MCF 10A (cell line): ENCODE measurements around the gene PCSK6. TPM values are rescaled to one million over a fixed set of nuclear protein-coding genes. Genes with fewer than 3 reads are reported as not detected.

Experiments
- BruUV-seq: library from RNA; stranded (reverse); fragments of 400-500 nt; replicated peaks from 2 replicates; lab custom pipeline; 2021; lab: Mats Ljungman, UMichigan
- CTCF ChIA-PET: fragments of 300-600 bp; sonication (Branson Sonifier 250); formaldehyde crosslinking; extraction: SDS; loops from one replicate; lab custom pipeline; 2021; ENCODE audit warnings: antibody characterized with exemption, inconsistent platforms; lab: Yijun Ruan, JAX
- POLR2A ChIA-PET: fragments of 300-600, 350-650 bp; sonication (Branson Sonifier 250); formaldehyde crosslinking; extraction: SDS; loops from one replicate; lab custom pipeline; 2020; ENCODE audit warnings: antibody characterized with exemption, inconsistent platforms; lab: Yijun Ruan, JAX
- DNase-seq: peaks from one replicate; pipeline ENCODE4 v3.0.0-alpha.2; 2018; ENCODE audit not compliant: unreplicated experiment
- H3K27ac Mint-ChIP-seq: one replicate; pipeline ENCODE4 v1.8.0; 2022; ENCODE audit warnings: mild to moderate bottlenecking, low read depth, mixed read lengths; ENCODE audit not compliant: unreplicated experiment
- H3K27me3 Mint-ChIP-seq: one replicate; pipeline ENCODE4 v1.8.0; 2022; ENCODE audit warnings: mixed read lengths; ENCODE audit not compliant: insufficient read depth, unreplicated experiment
- H3K36me3 Mint-ChIP-seq: one replicate; pipeline ENCODE4 v1.8.0; 2022; ENCODE audit warnings: mild to moderate bottlenecking, moderate library complexity, mixed read lengths; ENCODE audit not compliant: insufficient read depth, unreplicated experiment
- H3K4me1 Mint-ChIP-seq: one replicate; pipeline ENCODE4 v1.8.0; 2022; ENCODE audit warnings: mixed read lengths; ENCODE audit not compliant: insufficient read depth, unreplicated experiment
- H3K4me3 Mint-ChIP-seq: one replicate; pipeline ENCODE4 v1.8.0; 2022; ENCODE audit warnings: mild to moderate bottlenecking, moderate library complexity, mixed read lengths; ENCODE audit not compliant: unreplicated experiment
- H3K9me3 Mint-ChIP-seq: one replicate; pipeline ENCODE4 v1.8.0; 2022; ENCODE audit warnings: mixed read lengths; ENCODE audit not compliant: unreplicated experiment
- intact Hi-C: fragments of 100-400 bp; cut with micrococcal nuclease; formaldehyde crosslinking; loops from 2 replicates; pipeline ENCODE4 v1.14.1; 2022
- total RNA-seq: library from RNA; stranded (reverse); gene quantifications from 2 replicates; pipeline ENCODE4 v1.2.3, GENCODE V29; 2022
- TF ChIP-seq, protein P1 (sequence below): fragments of 200-600 bp; IDR thresholded peaks from one replicate; pipeline ENCODE4 v1.8.0; 2022; ENCODE audit warnings: antibody characterized with exemption, mild to moderate bottlenecking; ENCODE audit not compliant: unreplicated experiment

PCSK6 gene
- total RNA-seq, 1 experiment from 2014 or later = 30.8 TPM

- ChIA-PET CTCF (interaction anchor here (0.6 to 1.0 kb wide), 2 partner anchors 18 to 195 kb away, joined by 3 to 4 read pairs; no protein-coding TSS in a partner anchor), POLR2A (interaction anchor here (1.1 kb wide), 1 partner anchor 97 kb away, joined by 5 read pairs; no protein-coding TSS in a partner anchor)
- intact Hi-C loops = loop anchor here (5.0 kb wide), 1 partner anchor 89 kb away; no protein-coding TSS in a partner anchor
- Mint-ChIP-seq H3K36me3 (peaks cover 7% of the 10 kb centered on the region), H3K27me3 (no peaks in the 10 kb centered on the region), H3K9me3 (no peaks in the 10 kb centered on the region), H3K4me3 (no peak overlapping the region), H3K4me1 (peaks cover 15% of the 10 kb centered on the region), H3K27ac (no peak overlapping the region)
- DNase-seq = peak; percentile 86
- no TSS peak for BruUV-seq
- TF ChIP-seq, protein P1, sequence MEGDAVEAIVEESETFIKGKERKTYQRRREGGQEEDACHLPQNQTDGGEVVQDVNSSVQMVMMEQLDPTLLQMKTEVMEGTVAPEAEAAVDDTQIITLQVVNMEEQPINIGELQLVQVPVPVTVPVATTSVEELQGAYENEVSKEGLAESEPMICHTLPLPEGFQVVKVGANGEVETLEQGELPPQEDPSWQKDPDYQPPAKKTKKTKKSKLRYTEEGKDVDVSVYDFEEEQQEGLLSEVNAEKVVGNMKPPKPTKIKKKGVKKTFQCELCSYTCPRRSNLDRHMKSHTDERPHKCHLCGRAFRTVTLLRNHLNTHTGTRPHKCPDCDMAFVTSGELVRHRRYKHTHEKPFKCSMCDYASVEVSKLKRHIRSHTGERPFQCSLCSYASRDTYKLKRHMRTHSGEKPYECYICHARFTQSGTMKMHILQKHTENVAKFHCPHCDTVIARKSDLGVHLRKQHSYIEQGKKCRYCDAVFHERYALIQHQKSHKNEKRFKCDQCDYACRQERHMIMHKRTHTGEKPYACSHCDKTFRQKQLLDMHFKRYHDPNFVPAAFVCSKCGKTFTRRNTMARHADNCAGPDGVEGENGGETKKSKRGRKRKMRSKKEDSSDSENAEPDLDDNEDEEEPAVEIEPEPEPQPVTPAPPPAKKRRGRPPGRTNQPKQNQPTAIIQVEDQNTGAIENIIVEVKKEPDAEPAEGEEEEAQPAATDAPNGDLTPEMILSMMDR = no peak
Observed at GRCh38 chr15:101445562-101446517, 43.7 kb downstream of the PCSK6 start.

- H3K27ac Mint-ChIP-seq = no peak overlapping the region
- DNase-seq = no peak
- intact Hi-C loops = loop anchor here (5.0 kb wide), 1 partner anchor 88 kb away; no protein-coding TSS in a partner anchor
- ChIA-PET POLR2A (interaction anchor here (1.1 kb wide), 1 partner anchor 96 kb away, joined by 5 read pairs; no protein-coding TSS in a partner anchor), CTCF (interaction anchor here (0.6 to 1.0 kb wide), 2 partner anchors 62 to 196 kb away, joined by 3 to 4 read pairs; no protein-coding TSS in a partner anchor)
- no peak overlapping the region for H3K4me3 Mint-ChIP-seq
- no TSS peak for BruUV-seq
- H3K4me1 Mint-ChIP-seq = peaks cover 15% of the 10 kb centered on the region
- TF ChIP-seq, protein P1 = no peak
- H3K9me3 Mint-ChIP-seq = no peaks in the 10 kb centered on the region
- peaks cover under 1% of the 10 kb centered on the region for H3K36me3 Mint-ChIP-seq
- H3K27me3 Mint-ChIP-seq = no peaks in the 10 kb centered on the region
Observed at GRCh38 chr15:101444807-101445508, 44.5 kb downstream of the PCSK6 start.

DNA sequence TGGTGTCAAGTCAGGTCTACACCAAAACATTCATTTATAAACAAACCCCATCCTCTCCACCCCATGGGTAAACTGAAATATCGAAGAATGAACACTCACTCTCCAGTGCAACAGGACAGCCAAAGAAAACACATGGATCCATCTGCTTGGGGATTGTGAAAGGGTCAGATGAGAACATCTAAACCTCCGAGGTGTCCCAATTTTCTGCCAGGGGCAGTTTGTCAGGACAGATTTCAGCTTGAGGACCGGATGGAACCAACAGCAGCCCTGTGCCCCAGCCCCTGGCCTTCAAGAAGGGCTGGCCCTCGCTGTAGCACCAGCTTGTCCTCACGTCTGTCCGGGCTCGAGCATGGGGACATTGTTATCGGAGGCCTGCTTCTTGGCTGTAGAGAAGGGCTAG is 45.5 kb downstream of the PCSK6 start:
- Mint-ChIP-seq H3K27ac (no peak overlapping the region), H3K36me3 (no peaks in the 10 kb centered on the region), H3K4me1 (peaks cover 15% of the 10 kb centered on the region), H3K27me3 (no peaks in the 10 kb centered on the region), H3K4me3 (no peak overlapping the region), H3K9me3 (no peaks in the 10 kb centered on the region)
- DNase-seq = peak; percentile 5
- POLR2A ChIA-PET = interaction anchor here (0.6 kb wide), 1 partner anchor 27 kb away, joined by 3 read pairs; no protein-coding TSS in a partner anchor
- intact Hi-C loops = no loop called here
- CTCF ChIA-PET = interaction anchor here (0.7 to 1.2 kb wide), 2 partner anchors 9 to 197 kb away, joined by 4 to 5 read pairs; no protein-coding TSS in a partner anchor
- BruUV-seq = no TSS peak
- TF ChIP-seq, protein P1 = no peak
